Measurements from ENCODE around the gene SLAMF8. TPM values are rescaled to one million over a fixed set of nuclear protein-coding genes. Genes with fewer than 3 reads are reported as not detected.

SLAMF8 gene
- total and polyA plus RNA-seq, 4 donors: 0.28 to 1.6 (median 1.1) TPM

DNA sequence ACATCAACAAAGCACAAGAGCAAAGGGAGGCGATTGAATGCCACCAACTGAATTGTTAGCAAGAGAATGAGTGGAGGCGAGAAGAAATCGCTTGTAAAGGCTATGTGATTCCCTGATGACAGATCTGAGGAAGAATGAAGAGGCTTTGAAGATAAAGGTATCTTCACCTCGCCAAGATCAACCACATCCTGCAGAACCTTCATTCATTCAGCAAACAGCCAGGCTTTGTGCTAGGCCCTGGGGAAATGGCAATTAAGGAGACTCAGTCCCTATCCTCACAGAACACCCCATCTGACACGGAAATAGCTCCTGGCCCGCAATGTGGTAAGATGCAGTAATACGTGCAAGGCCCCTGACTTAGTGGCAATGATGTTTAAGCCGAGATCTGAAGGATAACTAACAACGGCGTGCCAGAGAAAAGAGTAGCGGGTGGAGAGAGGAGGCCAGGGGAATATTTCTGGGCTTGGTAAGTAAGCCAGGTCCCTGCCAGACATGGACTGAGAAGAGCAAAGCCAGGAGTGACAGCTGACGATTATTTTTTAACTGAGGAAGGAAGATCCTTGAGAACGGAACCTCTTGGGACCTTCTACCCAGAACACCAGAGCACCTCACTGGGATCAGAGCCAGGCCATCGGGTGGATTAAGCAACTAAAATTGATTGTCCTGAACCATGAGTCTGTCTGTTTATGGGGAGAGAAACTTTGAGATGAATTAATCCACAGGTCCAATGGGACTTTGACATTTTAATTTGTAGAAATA is 40.4 kb downstream of the SLAMF8 start:
- H3K4me1 ChIP-seq (ENCODE audit: control insufficient read depth in 4 of 4, insufficient read depth in 4 of 4, low read length in 3 of 4): peaks cover 6 to 11% (median 10%) of the 10 kb centered on the region in 4 donors
- WGBS: 73% methylated on average over 14 of the region's 14 CpGs
- H3K27me3 ChIP-seq (ENCODE audit: control insufficient read depth in 4 of 4, insufficient read depth in 4 of 4, low read length in 3 of 4): no peaks in the 10 kb centered on the region
- H3K4me3 ChIP-seq (ENCODE audit: low read depth in 1 of 3, low read length in 3 of 3): no peak overlapping the region
- H3K9ac ChIP-seq (ENCODE audit: low read depth in 1 of 2, low read length in 2 of 2): no peak overlapping the region
- H3K9me3 ChIP-seq (ENCODE audit: control insufficient read depth in 4 of 4, low read length in 3 of 4): no peaks in the 10 kb centered on the region
- H3K27ac ChIP-seq (ENCODE audit: low read depth in 1 of 2, low read length in 2 of 2): peak overlapping the region in 1 of 2 donors; percentile 43
- no peaks in the 10 kb centered on the region for H3K36me3 ChIP-seq (ENCODE audit: control insufficient read depth in 4 of 4, insufficient read depth in 3 of 4, low read depth in 1 of 4, low read length in 3 of 4)
- TF ChIP-seq, protein P1, sequence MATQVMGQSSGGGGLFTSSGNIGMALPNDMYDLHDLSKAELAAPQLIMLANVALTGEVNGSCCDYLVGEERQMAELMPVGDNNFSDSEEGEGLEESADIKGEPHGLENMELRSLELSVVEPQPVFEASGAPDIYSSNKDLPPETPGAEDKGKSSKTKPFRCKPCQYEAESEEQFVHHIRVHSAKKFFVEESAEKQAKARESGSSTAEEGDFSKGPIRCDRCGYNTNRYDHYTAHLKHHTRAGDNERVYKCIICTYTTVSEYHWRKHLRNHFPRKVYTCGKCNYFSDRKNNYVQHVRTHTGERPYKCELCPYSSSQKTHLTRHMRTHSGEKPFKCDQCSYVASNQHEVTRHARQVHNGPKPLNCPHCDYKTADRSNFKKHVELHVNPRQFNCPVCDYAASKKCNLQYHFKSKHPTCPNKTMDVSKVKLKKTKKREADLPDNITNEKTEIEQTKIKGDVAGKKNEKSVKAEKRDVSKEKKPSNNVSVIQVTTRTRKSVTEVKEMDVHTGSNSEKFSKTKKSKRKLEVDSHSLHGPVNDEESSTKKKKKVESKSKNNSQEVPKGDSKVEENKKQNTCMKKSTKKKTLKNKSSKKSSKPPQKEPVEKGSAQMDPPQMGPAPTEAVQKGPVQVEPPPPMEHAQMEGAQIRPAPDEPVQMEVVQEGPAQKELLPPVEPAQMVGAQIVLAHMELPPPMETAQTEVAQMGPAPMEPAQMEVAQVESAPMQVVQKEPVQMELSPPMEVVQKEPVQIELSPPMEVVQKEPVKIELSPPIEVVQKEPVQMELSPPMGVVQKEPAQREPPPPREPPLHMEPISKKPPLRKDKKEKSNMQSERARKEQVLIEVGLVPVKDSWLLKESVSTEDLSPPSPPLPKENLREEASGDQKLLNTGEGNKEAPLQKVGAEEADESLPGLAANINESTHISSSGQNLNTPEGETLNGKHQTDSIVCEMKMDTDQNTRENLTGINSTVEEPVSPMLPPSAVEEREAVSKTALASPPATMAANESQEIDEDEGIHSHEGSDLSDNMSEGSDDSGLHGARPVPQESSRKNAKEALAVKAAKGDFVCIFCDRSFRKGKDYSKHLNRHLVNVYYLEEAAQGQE (IDR thresholded peaks at IDR 0.05): no peak
- TF ChIP-seq, protein P2, sequence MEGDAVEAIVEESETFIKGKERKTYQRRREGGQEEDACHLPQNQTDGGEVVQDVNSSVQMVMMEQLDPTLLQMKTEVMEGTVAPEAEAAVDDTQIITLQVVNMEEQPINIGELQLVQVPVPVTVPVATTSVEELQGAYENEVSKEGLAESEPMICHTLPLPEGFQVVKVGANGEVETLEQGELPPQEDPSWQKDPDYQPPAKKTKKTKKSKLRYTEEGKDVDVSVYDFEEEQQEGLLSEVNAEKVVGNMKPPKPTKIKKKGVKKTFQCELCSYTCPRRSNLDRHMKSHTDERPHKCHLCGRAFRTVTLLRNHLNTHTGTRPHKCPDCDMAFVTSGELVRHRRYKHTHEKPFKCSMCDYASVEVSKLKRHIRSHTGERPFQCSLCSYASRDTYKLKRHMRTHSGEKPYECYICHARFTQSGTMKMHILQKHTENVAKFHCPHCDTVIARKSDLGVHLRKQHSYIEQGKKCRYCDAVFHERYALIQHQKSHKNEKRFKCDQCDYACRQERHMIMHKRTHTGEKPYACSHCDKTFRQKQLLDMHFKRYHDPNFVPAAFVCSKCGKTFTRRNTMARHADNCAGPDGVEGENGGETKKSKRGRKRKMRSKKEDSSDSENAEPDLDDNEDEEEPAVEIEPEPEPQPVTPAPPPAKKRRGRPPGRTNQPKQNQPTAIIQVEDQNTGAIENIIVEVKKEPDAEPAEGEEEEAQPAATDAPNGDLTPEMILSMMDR (IDR thresholded peaks at IDR 0.05; ENCODE audit: low read depth, low read length, missing input control): no peak
- peak in 1 of 2 donors; percentile 51 for TF ChIP-seq HNF4A (conservative IDR thresholded peaks at IDR 0.05)
- TF ChIP-seq, protein P3, sequence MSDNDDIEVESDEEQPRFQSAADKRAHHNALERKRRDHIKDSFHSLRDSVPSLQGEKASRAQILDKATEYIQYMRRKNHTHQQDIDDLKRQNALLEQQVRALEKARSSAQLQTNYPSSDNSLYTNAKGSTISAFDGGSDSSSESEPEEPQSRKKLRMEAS (IDR thresholded peaks at IDR 0.05): no peak
- no peak for DNase-seq (ENCODE audit: low spot score)

DNA sequence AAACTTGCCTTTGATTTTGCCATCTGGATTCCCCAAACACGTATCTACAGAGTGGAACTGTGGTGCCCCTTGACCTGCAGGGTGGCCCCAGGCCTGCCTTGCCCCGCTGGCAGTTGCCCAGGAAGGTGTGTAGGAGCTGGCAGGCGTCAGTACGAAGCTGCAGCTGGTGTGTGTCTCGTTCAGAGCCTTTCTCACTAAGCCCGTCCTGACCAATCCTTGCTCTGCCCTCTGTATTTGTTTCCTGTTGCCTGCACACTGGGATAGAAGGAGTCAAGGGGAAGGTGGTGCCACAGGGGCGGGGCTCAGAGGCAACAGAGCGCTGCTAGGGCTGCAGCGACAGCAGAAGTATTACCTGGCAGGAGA is 41.0 kb downstream of the SLAMF8 start:
- Histone ChIP-seq H3K36me3 (ENCODE audit: control insufficient read depth in 4 of 4, insufficient read depth in 3 of 4, low read depth in 1 of 4, low read length in 3 of 4) (no peaks in the 10 kb centered on the region), H3K27ac (ENCODE audit: low read depth in 1 of 2, low read length in 2 of 2) (peak overlapping the region in 1 of 2 donors; percentile 43), H3K4me3 (ENCODE audit: low read depth in 1 of 3, low read length in 3 of 3) (no peak overlapping the region), H3K27me3 (ENCODE audit: control insufficient read depth in 4 of 4, insufficient read depth in 4 of 4, low read length in 3 of 4) (no peaks in the 10 kb centered on the region), H3K4me1 (ENCODE audit: control insufficient read depth in 4 of 4, insufficient read depth in 4 of 4, low read length in 3 of 4) (peaks cover 6 to 11% (median 10%) of the 10 kb centered on the region in 4 donors), H3K9ac (ENCODE audit: low read depth in 1 of 2, low read length in 2 of 2) (no peak overlapping the region), H3K9me3 (ENCODE audit: control insufficient read depth in 4 of 4, low read length in 3 of 4) (no peaks in the 10 kb centered on the region)
- TF ChIP-seq EGR1 (IDR thresholded peaks at IDR 0.05; ENCODE audit: low read depth in 2 of 2): no peak
- TF ChIP-seq NR2F2 (IDR thresholded peaks at IDR 0.05): no peak
- TF ChIP-seq TAF1 (conservative IDR thresholded peaks at IDR 0.05): no peak
- TF ChIP-seq RXRA (IDR thresholded peaks at IDR 0.05): peak in 1 of 2 donors; percentile 28
- peak; percentile 12 for TF ChIP-seq SP1 (IDR thresholded peaks at IDR 0.05)
- TF ChIP-seq HNF4A (conservative IDR thresholded peaks at IDR 0.05): peak; percentile 14 to 44
- TF ChIP-seq, protein P3 (IDR thresholded peaks at IDR 0.05): no peak
- no peak for TF ChIP-seq GABPA (IDR thresholded peaks at IDR 0.05 in 1 of 2, conservative IDR thresholded peaks at IDR 0.05 in 1 of 2)
- TF ChIP-seq, protein P4, sequence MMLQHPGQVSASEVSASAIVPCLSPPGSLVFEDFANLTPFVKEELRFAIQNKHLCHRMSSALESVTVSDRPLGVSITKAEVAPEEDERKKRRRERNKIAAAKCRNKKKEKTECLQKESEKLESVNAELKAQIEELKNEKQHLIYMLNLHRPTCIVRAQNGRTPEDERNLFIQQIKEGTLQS (IDR thresholded peaks at IDR 0.05): no peak
- 12% methylated on average over 9 of the region's 9 CpGs for WGBS
- no peak for DNase-seq (ENCODE audit: low spot score)
